Breast epithelium (tissue), 4 donors: ENCODE measurements around the gene TLL2. TPM values are rescaled to one million over a fixed set of nuclear protein-coding genes. Genes with fewer than 3 reads are reported as not detected.

Experiments used
- DNase-seq, 2 donors: peaks; one replicate each; pipeline ENCODE4 v3.0.0-alpha.2; 2019; ENCODE audit warnings: low spot score in 2 of 2
- H3K27ac ChIP-seq, 2 donors: fragments of 200-600 bp; sonication (generic) in 1 of 2; one replicate each; pipeline ENCODE4 v1.5.1; 2016 to 2019; ENCODE audit warnings: mild to moderate bottlenecking in 1 of 2
- H3K27me3 ChIP-seq, 2 donors: fragments of 200-600 bp; sonication (generic) in 1 of 2; one replicate each; pipeline versions ENCODE4 v1.5.1 to v1.6.0; 2017 to 2019; ENCODE audit warnings: control low read depth in 1 of 2, mild to moderate bottlenecking in 1 of 2
- H3K36me3 ChIP-seq: fragments of 200-600 bp; one replicate; pipeline ENCODE4 v1.5.1; 2019
- H3K4me1 ChIP-seq, 2 donors: fragments of 200-600 bp; sonication (generic); one replicate each; pipeline ENCODE4 v1.5.1; 2016 to 2019; ENCODE audit warnings: control low read depth in 1 of 2
- H3K4me3 ChIP-seq, 3 donors: fragments of 200-600 bp; sonication (generic); 1 replicate in 2 of 3; 2 replicates in 1 of 3; pipeline ENCODE4 v1.5.1; 2016 to 2019; ENCODE audit warnings: mild to moderate bottlenecking in 3 of 3, moderate library complexity in 2 of 3
- H3K9me3 ChIP-seq, 2 donors: fragments of 200-600 bp; sonication (generic) in 1 of 2; one replicate each; pipeline ENCODE4 v1.5.1; 2016 to 2019; ENCODE audit warnings: control low read depth in 1 of 2
- POLR2A ChIP-seq: fragments of 450-650 bp; IDR thresholded peaks from one replicate; pipeline ENCODE4 v1.6.1; 2016; ENCODE audit warnings: antibody characterized with exemption, mild to moderate bottlenecking, moderate library complexity
- POLR2AphosphoS5 ChIP-seq, 3 donors: sonication (generic); formaldehyde crosslinking; IDR thresholded peaks; one replicate each; pipeline ENCODE4 v1.6.1; 2017; ENCODE audit warnings: antibody characterized with exemption in 3 of 3
- intact Hi-C: fragments of 100-400 bp; cut with DNase I; formaldehyde crosslinking; loops from one replicate; pipeline ENCODE4 v1.15.1; 2023; ENCODE audit warnings: low total_unique reads
- total RNA-seq, 3 donors: library from RNA; depleted of rRNA; stranded (reverse); fragments of >200 nt; gene quantifications; one replicate each; pipeline ENCODE4 v1.1.0, GENCODE V29; 2016
- TF ChIP-seq, protein P1 (sequence below), 3 donors: fragments of 450-650 bp; IDR thresholded peaks; one replicate each; pipeline ENCODE4 v1.5.1; 2016 to 2017; ENCODE audit warnings: antibody characterized with exemption in 3 of 3, mild to moderate bottlenecking in 3 of 3, moderate library complexity in 3 of 3

Gene TLL2
- total RNA-seq, 3 donors from 2014 or later: under 0.01 TPM; not detected in 2

DNA sequence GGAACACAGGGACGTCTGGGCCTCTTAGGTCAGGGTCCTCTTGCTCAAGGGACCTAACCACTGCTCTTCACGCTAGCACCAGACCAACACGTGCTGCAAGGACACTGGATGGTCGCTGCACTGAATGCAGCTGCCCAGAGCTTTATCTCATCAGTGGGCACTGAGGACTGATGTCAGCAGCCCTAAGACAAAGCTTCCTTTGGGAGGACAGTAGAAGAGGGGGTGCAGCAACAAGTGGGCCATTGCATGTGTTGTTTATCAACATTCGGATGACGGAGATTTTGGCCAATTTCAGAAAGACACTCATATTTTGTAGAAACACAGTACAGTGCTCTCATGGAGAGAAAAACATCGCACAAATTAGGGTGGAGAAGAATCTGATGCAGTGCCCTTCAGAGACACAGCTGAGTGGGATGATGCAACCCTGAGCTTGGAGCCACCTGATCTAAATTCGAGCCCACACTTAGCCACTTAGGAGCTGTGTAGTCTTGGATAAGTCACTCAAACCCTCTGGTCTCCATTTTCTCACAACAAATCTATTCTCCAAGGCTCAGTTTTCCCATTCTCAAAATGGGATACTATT lies 156.6 kb downstream of the TLL2 start:
- no peak for DNase-seq
- intact Hi-C loops: no loop called here
- H3K36me3 ChIP-seq: no peaks in the 10 kb centered on the region
- H3K9me3 ChIP-seq: no peaks in the 10 kb centered on the region
- no peak for TF ChIP-seq POLR2AphosphoS5 (IDR thresholded peaks at IDR 0.05)
- no peak for TF ChIP-seq POLR2A
- TF ChIP-seq, protein P1, sequence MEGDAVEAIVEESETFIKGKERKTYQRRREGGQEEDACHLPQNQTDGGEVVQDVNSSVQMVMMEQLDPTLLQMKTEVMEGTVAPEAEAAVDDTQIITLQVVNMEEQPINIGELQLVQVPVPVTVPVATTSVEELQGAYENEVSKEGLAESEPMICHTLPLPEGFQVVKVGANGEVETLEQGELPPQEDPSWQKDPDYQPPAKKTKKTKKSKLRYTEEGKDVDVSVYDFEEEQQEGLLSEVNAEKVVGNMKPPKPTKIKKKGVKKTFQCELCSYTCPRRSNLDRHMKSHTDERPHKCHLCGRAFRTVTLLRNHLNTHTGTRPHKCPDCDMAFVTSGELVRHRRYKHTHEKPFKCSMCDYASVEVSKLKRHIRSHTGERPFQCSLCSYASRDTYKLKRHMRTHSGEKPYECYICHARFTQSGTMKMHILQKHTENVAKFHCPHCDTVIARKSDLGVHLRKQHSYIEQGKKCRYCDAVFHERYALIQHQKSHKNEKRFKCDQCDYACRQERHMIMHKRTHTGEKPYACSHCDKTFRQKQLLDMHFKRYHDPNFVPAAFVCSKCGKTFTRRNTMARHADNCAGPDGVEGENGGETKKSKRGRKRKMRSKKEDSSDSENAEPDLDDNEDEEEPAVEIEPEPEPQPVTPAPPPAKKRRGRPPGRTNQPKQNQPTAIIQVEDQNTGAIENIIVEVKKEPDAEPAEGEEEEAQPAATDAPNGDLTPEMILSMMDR (IDR thresholded peaks at IDR 0.05): no peak
- H3K4me1 ChIP-seq: no peaks in the 10 kb centered on the region
- no peak overlapping the region for H3K27ac ChIP-seq
- peaks cover 0 to 13% of the 10 kb centered on the region in 2 donors for H3K27me3 ChIP-seq
- no peak overlapping the region for H3K4me3 ChIP-seq

DNA sequence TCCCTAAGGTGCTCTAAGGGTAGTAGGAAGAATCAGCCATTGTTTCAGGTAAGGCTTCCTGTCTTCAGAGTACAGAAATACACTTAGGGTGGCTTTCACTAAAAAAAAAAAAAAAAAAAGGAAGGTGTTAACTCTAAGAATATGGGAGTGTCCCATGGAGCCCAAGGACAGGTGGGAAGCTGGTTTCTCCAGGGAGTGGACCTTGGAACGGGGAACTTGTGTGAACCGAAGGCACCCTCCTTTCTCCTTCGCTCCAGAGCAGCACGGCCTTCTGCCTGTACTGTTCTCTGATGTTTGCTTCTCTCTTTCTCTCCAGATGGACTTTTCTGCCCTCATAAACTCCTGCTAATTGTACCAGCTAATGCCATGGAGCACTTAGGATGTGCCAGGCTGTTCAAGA lies 161.1 kb downstream of the TLL2 start:
- Histone ChIP-seq H3K27me3 (peaks cover 0 to 13% of the 10 kb centered on the region in 2 donors), H3K36me3 (no peaks in the 10 kb centered on the region), H3K4me1 (no peaks in the 10 kb centered on the region), H3K9me3 (no peaks in the 10 kb centered on the region), H3K27ac (no peak overlapping the region), H3K4me3 (no peak overlapping the region)
- no peak for DNase-seq
- intact Hi-C loops: no loop called here
- TF ChIP-seq POLR2A: no peak
- TF ChIP-seq, protein P1 (IDR thresholded peaks at IDR 0.05): no peak
- no peak for TF ChIP-seq POLR2AphosphoS5 (IDR thresholded peaks at IDR 0.05)

DNA sequence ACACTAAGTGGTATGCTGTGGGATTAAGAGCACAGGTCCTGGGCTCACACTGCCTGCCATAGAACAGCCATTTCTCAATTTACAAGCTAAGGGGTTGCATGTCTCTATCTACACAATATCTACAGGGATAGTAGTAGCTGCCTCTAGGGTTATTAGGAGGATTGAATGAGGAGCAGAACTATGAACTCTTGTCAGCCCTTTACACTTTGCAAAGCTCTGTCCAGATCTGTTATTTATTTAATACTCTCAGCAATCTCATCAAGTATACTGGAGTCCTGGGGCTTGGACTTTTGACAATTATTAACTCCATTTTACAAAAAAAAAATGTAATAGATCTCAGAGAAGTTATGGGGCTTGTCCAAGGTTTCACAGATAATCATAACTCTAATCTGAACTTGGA lies 161.7 kb downstream of the TLL2 start:
- no peak overlapping the region for H3K27ac ChIP-seq
- intact Hi-C loops: no loop called here
- peaks cover 0 to 13% of the 10 kb centered on the region in 2 donors for H3K27me3 ChIP-seq
- no peak overlapping the region for H3K4me3 ChIP-seq
- no peaks in the 10 kb centered on the region for H3K9me3 ChIP-seq
- TF ChIP-seq POLR2A (no peak), POLR2AphosphoS5 (IDR thresholded peaks at IDR 0.05) (no peak)
- TF ChIP-seq, protein P1 (IDR thresholded peaks at IDR 0.05): no peak
- H3K36me3 ChIP-seq: no peaks in the 10 kb centered on the region
- no peak for DNase-seq
- no peaks in the 10 kb centered on the region for H3K4me1 ChIP-seq

DNA sequence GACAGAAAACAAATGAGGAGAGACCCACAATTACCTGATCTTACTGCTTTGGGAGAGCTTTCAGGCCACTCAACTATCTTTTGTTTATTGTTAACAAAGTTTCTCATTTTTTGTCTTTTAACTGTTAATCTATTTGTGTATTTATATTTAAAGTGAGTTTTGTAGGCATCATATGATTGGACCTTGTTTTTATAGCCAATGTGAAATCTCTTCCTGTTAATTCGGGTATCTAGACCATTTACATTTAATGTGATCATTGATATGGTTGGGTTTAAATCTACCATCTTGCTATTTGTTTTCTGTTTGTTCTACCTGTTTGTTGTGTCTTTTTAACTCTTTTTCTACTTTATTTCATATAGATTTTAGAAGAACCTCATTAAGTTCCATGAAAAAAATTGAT lies 167.4 kb downstream of the TLL2 start:
- Histone ChIP-seq H3K4me1 (no peaks in the 10 kb centered on the region), H3K27ac (no peak overlapping the region), H3K4me3 (no peak overlapping the region), H3K27me3 (no peaks in the 10 kb centered on the region), H3K36me3 (no peaks in the 10 kb centered on the region), H3K9me3 (no peaks in the 10 kb centered on the region)
- intact Hi-C loops: no loop called here
- TF ChIP-seq POLR2AphosphoS5 (IDR thresholded peaks at IDR 0.05) (no peak), POLR2A (no peak)
- TF ChIP-seq, protein P1 (IDR thresholded peaks at IDR 0.05): no peak
- DNase-seq: no peak

DNA sequence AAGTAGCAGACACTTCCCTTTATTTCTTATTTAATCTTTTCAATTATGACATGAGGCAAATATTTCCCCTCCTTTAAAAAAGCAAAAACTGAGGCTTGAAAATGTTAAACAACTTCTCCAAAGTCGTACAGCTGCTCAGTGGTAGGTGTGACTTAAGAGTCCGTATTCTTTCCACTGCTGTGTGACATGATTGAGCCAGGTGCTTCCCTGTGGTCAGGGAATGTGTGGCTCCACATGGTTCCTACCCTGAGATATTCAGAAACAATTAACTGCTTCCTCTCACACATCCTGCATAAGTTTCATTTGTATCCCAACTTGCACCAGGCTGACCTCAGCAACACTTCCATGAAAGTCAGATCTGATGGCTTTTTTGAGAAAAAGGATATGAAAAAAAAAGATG lies 168.5 kb downstream of the TLL2 start:
- Histone ChIP-seq H3K4me3 (no peak overlapping the region), H3K4me1 (no peaks in the 10 kb centered on the region), H3K36me3 (no peaks in the 10 kb centered on the region), H3K27me3 (no peaks in the 10 kb centered on the region), H3K27ac (no peak overlapping the region), H3K9me3 (no peaks in the 10 kb centered on the region)
- intact Hi-C loops: no loop called here
- no peak for DNase-seq
- TF ChIP-seq POLR2A (no peak), POLR2AphosphoS5 (IDR thresholded peaks at IDR 0.05) (no peak)
- TF ChIP-seq, protein P1 (IDR thresholded peaks at IDR 0.05): no peak
